PC-3 (cell line): ENCODE results near the gene HRH2.

Source experiments
- CTCF ChIP-seq: fragments of 300-600 bp; sonication (generic); conservative IDR thresholded peaks from 2 replicates; pipeline ENCODE4 v1.5.1; 2017; ENCODE audit warnings: antibody characterized with exemption, low read depth, mild to moderate bottlenecking, low read length
- EZH2 ChIP-seq: fragments of 300-600 bp; sonication (generic); IDR thresholded peaks from one replicate; pipeline ENCODE4 v1.6.1; 2017; ENCODE audit warnings: antibody characterized with exemption, mild to moderate bottlenecking, low read length; ENCODE audit not compliant: unreplicated experiment
- EZH2phosphoT487 ChIP-seq: fragments of 300-600 bp; sonication (generic); IDR thresholded peaks from 2 replicates; pipeline ENCODE4 v1.6.1; 2018; ENCODE audit warnings: mild to moderate bottlenecking, antibody characterized with exemption, low read length, borderline replicate concordance

GRCh38 chr5:175747539-175748060 is 89.7 kb downstream of the HRH2 start:
- TF ChIP-seq CTCF, result no peak
- no peak for TF ChIP-seq EZH2
- TF ChIP-seq EZH2phosphoT487, result no peak
